Erythroblast (primary cell): ENCODE results near the gene SPEM1.

Experiments
- DNase-seq, 2 experiments: peaks; one replicate each; lab custom pipeline; 2025; lab: John Stamatoyannopoulos, UW
- GATA1 ChIP-seq: IDR thresholded peaks from 2 replicates; pipeline ENCODE4 v1.6.1; 2011; ENCODE audit warnings: low read depth, mild to moderate bottlenecking, control low read depth, low read length, moderate library complexity
- POLR2A ChIP-seq: IDR thresholded peaks from 2 replicates; pipeline ENCODE4 v1.6.1; 2011; ENCODE audit warnings: mild to moderate bottlenecking, low read length

SPEM1 gene

GRCh38 chr17:7444682-7445618, 24.8 kb downstream of the SPEM1 start, which contains the start of gene CHRNB1:
TSS of gene CHRNB1 (plus strand) at chr17:7445061. CDS start at chr17:7445128, 67 bp downstream.
- peak; percentile 74 to 75 for DNase-seq
- TF ChIP-seq POLR2A, result no peak
- TF ChIP-seq GATA1, result no peak

- TF ChIP-seq GATA1 (no peak), POLR2A (no peak)
- DNase-seq, result peak; percentile 63 to 65
Observed at GRCh38 chr17:7445619-7445968, 25.5 kb downstream of the SPEM1 start.

GRCh38 chr17:7448461-7448860, 28.3 kb downstream of the SPEM1 start:
- DNase-seq, result no peak
- TF ChIP-seq GATA1 (no peak), POLR2A (no peak)

- DNase-seq, result no peak
- TF ChIP-seq POLR2A (no peak), GATA1 (no peak)
Observed at GRCh38 chr17:7459961-7460545, 39.9 kb downstream of the SPEM1 start.

- no peak for DNase-seq
- no peak for TF ChIP-seq POLR2A
- TF ChIP-seq GATA1, result no peak
Observed at GRCh38 chr17:7460850-7461660, 40.9 kb downstream of the SPEM1 start.

- TF ChIP-seq GATA1 (no peak), POLR2A (no peak)
- no peak for DNase-seq
Observed at GRCh38 chr17:7462474-7463371, 42.6 kb downstream of the SPEM1 start.

- DNase-seq, result no peak
- TF ChIP-seq GATA1 (no peak), POLR2A (no peak)
Observed at GRCh38 chr17:7463372-7463846, 43.3 kb downstream of the SPEM1 start.

- DNase-seq, result no peak
- TF ChIP-seq GATA1 (no peak), POLR2A (no peak)
Observed at GRCh38 chr17:7464081-7464480, 44.0 kb downstream of the SPEM1 start.

GRCh38 chr17:7465597-7466275, 45.6 kb downstream of the SPEM1 start:
- no peak for TF ChIP-seq POLR2A
- no peak for TF ChIP-seq GATA1
- no peak for DNase-seq

GRCh38 chr17:7466318-7466638, 46.2 kb downstream of the SPEM1 start:
- DNase-seq, result no peak
- TF ChIP-seq POLR2A (no peak), GATA1 (no peak)

- peak; percentile 71 to 74 for DNase-seq
- TF ChIP-seq POLR2A (no peak), GATA1 (no peak)
Observed at GRCh38 chr17:7466639-7467341, 46.7 kb downstream of the SPEM1 start.

- TF ChIP-seq POLR2A (no peak), GATA1 (no peak)
- DNase-seq, result no peak
Observed at GRCh38 chr17:7467498-7467897, 47.4 kb downstream of the SPEM1 start.
